Measurements from ENCODE around the gene GALNT3. TPM values are rescaled to one million over a fixed set of nuclear protein-coding genes. Genes with fewer than 3 reads are reported as not detected.

Gene GALNT3
- total RNA-seq, 1 donor from 2014 or later, result 27.8 TPM

DNA sequence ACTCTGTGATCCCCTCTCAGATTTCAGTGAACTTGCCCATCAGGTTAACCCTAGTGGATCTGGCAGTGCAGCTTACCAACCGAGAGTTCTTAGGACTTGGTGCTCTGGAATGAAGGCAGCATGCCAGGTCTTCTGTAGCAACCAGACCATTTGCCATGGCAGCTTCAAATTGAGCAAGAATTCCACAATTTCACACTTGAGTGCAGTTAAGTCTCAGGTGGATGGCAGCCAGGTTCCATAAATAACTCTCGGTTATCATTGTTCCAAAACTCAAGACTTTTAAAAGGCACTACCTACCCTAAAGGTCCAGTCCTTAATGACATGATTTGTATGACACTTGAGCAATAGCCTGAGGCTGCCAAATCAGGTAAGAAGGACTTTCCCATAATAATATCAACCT is 48.1 kb downstream of the GALNT3 start:
- Histone ChIP-seq H3K36me3 (no peaks in the 10 kb centered on the region), H3K27me3 (ENCODE audit: low read depth) (no peaks in the 10 kb centered on the region), H3K27ac (no peak overlapping the region), H3K4me3 (no peak overlapping the region), H3K9me3 (no peaks in the 10 kb centered on the region), H3K4me1 (no peaks in the 10 kb centered on the region)
- TF ChIP-seq, protein P1, sequence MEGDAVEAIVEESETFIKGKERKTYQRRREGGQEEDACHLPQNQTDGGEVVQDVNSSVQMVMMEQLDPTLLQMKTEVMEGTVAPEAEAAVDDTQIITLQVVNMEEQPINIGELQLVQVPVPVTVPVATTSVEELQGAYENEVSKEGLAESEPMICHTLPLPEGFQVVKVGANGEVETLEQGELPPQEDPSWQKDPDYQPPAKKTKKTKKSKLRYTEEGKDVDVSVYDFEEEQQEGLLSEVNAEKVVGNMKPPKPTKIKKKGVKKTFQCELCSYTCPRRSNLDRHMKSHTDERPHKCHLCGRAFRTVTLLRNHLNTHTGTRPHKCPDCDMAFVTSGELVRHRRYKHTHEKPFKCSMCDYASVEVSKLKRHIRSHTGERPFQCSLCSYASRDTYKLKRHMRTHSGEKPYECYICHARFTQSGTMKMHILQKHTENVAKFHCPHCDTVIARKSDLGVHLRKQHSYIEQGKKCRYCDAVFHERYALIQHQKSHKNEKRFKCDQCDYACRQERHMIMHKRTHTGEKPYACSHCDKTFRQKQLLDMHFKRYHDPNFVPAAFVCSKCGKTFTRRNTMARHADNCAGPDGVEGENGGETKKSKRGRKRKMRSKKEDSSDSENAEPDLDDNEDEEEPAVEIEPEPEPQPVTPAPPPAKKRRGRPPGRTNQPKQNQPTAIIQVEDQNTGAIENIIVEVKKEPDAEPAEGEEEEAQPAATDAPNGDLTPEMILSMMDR (IDR thresholded peaks at IDR 0.05), result no peak
- DNase-seq (peak; percentile 59), ATAC-seq (peak; percentile 78 to 93)
- intact Hi-C loops (cut with DNase I), result no loop called here

DNA sequence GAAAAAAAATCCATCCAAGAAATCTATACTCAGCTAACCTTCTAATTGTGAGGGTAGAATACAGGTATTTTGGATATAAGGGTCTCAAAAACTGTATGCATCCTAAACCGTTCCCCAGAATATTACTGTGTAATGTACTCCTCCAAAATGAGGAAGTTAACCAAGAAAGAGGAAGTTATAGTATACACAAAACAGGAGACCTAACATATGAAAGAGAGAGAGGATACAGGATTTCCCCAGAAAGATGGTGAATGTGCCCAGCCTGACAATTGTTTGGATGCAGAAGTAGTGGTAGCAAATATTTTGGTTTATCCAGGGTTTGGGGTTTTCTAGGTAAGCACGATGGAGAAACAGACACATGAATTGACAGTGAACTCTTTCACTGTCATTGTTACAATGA is 50.6 kb downstream of the GALNT3 start:
- no peaks in the 10 kb centered on the region for H3K27me3 ChIP-seq (ENCODE audit: low read depth)
- no peak overlapping the region for H3K4me3 ChIP-seq
- no peaks in the 10 kb centered on the region for H3K4me1 ChIP-seq
- no peak overlapping the region for H3K27ac ChIP-seq
- no peak for ATAC-seq
- DNase-seq, result no peak
- intact Hi-C loops (cut with DNase I), result no loop called here
- TF ChIP-seq, protein P1 (IDR thresholded peaks at IDR 0.05), result no peak
- H3K36me3 ChIP-seq, result no peaks in the 10 kb centered on the region
- H3K9me3 ChIP-seq, result no peaks in the 10 kb centered on the region

DNA sequence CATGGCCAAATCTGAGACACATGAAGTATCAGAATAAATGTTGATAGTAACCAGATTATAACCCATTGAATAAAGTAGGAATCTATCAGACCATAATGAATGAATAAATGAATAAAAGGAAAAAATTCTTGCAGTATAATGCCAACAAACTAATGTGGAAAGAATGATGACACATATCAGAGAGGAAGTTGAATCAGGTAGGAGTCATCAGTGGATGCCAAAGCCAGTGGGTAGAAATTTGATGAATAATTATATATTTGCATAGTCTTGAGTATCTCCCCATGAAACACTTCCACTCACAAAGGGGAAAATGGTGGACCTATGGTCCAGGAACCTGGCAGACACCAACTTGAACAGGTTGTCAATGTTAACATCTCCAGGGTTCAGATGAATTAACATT is 68.6 kb downstream of the GALNT3 start:
- Histone ChIP-seq H3K27me3 (ENCODE audit: low read depth) (no peaks in the 10 kb centered on the region), H3K27ac (no peak overlapping the region), H3K4me3 (no peak overlapping the region), H3K4me1 (no peaks in the 10 kb centered on the region), H3K36me3 (no peaks in the 10 kb centered on the region), H3K9me3 (no peaks in the 10 kb centered on the region)
- TF ChIP-seq, protein P1 (IDR thresholded peaks at IDR 0.05), result no peak
- DNase-seq (no peak), ATAC-seq (no peak)
- intact Hi-C loops (cut with DNase I), result no loop called here

DNA sequence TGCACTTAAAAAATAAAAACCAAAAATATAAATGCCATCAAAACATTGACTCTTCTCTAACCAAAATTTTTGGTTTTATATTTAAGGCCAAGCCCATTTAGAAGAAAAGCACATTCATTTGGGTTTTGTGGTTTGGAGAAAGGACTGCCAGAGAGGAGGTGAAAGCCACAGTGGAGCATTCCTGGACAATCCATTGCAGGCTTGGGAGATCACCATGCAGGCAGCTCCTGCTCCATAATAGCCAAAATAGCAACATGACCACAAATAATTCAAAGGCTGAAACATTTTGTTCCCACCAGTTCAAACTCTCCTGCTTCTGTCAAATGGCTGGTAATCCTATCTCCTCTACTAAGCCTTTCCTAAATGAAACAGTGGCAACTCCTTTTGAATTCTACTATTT is 73.5 kb downstream of the GALNT3 start:
- TF ChIP-seq, protein P1 (IDR thresholded peaks at IDR 0.05), result no peak
- no peaks in the 10 kb centered on the region for H3K9me3 ChIP-seq
- no peaks in the 10 kb centered on the region for H3K36me3 ChIP-seq
- no peaks in the 10 kb centered on the region for H3K4me1 ChIP-seq
- H3K27ac ChIP-seq, result no peak overlapping the region
- ATAC-seq (no peak), DNase-seq (no peak)
- intact Hi-C loops (cut with DNase I), result no loop called here
- no peaks in the 10 kb centered on the region for H3K27me3 ChIP-seq (ENCODE audit: low read depth)
- H3K4me3 ChIP-seq, result no peak overlapping the region

DNA sequence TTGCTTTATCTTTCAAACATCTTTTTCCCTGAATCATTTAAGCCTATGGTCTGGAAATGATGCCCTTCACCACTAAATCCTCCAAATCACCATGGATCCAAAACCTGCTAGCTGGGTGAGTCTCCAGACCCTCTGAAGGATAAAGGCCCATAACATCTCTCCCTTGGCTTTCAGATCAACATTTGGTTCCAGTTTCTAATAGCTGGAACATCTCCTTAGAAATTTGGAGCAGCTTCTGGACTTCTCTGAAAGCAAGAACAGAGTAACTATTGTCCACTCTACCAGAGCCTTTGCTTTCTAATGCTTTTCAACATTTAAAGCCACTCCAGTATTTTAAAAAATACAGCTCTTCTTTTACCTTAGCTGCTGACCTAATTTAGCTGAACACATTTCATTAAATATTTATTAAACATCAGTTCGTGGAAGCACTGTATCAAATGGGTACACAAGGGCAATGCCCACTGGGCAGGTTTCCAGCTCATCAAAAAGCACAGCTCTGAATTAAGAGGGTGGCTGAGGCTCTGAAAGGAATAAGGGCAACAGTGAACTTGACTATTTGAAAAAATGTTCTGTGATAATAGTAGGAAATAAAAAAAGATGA is 75.3 kb downstream of the GALNT3 start:
- intact Hi-C loops (cut with DNase I), result no loop called here
- DNase-seq (no peak), ATAC-seq (no peak)
- no peaks in the 10 kb centered on the region for H3K27me3 ChIP-seq (ENCODE audit: low read depth)
- no peak overlapping the region for H3K27ac ChIP-seq
- TF ChIP-seq, protein P1 (IDR thresholded peaks at IDR 0.05), result no peak
- no peaks in the 10 kb centered on the region for H3K4me1 ChIP-seq
- H3K4me3 ChIP-seq, result no peak overlapping the region
- no peaks in the 10 kb centered on the region for H3K9me3 ChIP-seq
- no peaks in the 10 kb centered on the region for H3K36me3 ChIP-seq

All from lower lobe of right lung (tissue), 2 donors.